ENCODE data around the gene CRIM1. TPM values are rescaled to one million over a fixed set of nuclear protein-coding genes. Genes with fewer than 3 reads are reported as not detected.
"Not testable (repeated sequence)": the region's sequence is repeated elsewhere in the genome, so short reads cannot be mapped to it uniquely, and the experiment has no call there.

The CRIM1 gene
- 15.7 TPM for polyA plus RNA-seq (ENCODE audit: insufficient read length)

GRCh38 chr2:36355151-36355889 lies at the start of gene CRIM1:
Gene CRIM1 (plus strand): TSS chr2:36355778. CDS start chr2:36356293, 515 bp downstream.
- peak; percentile 77 for DNase-seq (ENCODE audit: low read depth)

GRCh38 chr2:36307441-36307840 lies 48.1 kb upstream of the CRIM1 start:
- no peak for DNase-seq (ENCODE audit: low read depth)

- not testable (repeated sequence) for DNase-seq (ENCODE audit: low read depth)
Measured at GRCh38 chr2:36310444-36310843, 45.1 kb upstream of the CRIM1 start.

- no peak for DNase-seq (ENCODE audit: low read depth)
Measured at GRCh38 chr2:36318547-36318946, 37.0 kb upstream of the CRIM1 start.

- no peak for DNase-seq (ENCODE audit: low read depth)
Measured at GRCh38 chr2:36322108-36322507, 33.5 kb upstream of the CRIM1 start.

- DNase-seq (ENCODE audit: low read depth) = no peak
Measured at GRCh38 chr2:36326286-36326685, 29.3 kb upstream of the CRIM1 start.

GRCh38 chr2:36329251-36329650 lies 26.3 kb upstream of the CRIM1 start:
- no peak for DNase-seq (ENCODE audit: low read depth)

- DNase-seq (ENCODE audit: low read depth) = no peak
Measured at GRCh38 chr2:36329746-36330472, 25.7 kb upstream of the CRIM1 start.

GRCh38 chr2:36330473-36331395 lies 24.8 kb upstream of the CRIM1 start:
- DNase-seq (ENCODE audit: low read depth) = no peak

GRCh38 chr2:36333350-36334012 lies 22.1 kb upstream of the CRIM1 start:
- DNase-seq (ENCODE audit: low read depth) = no peak

GRCh38 chr2:36335597-36335996 lies 20.0 kb upstream of the CRIM1 start:
- DNase-seq (ENCODE audit: low read depth) = no peak

- DNase-seq (ENCODE audit: low read depth) = no peak
Measured at GRCh38 chr2:36336321-36336720, 19.3 kb upstream of the CRIM1 start.

- DNase-seq (ENCODE audit: low read depth) = no peak
Measured at GRCh38 chr2:36337354-36337753, 18.2 kb upstream of the CRIM1 start.

- no peak for DNase-seq (ENCODE audit: low read depth)
Measured at GRCh38 chr2:36338124-36338826, 17.3 kb upstream of the CRIM1 start.

GRCh38 chr2:36338827-36339145 lies 16.8 kb upstream of the CRIM1 start:
- DNase-seq (ENCODE audit: low read depth) = no peak

GRCh38 chr2:36339607-36340218 lies 15.9 kb upstream of the CRIM1 start:
- DNase-seq (ENCODE audit: low read depth) = no peak

- no peak for DNase-seq (ENCODE audit: low read depth)
Measured at GRCh38 chr2:36343606-36344005, 12.0 kb upstream of the CRIM1 start.

GRCh38 chr2:36348721-36349120 lies 6.9 kb upstream of the CRIM1 start:
- DNase-seq (ENCODE audit: low read depth) = no peak

- DNase-seq (ENCODE audit: low read depth) = no peak
Measured at GRCh38 chr2:36351291-36351690, 4.3 kb upstream of the CRIM1 start.

- no peak for DNase-seq (ENCODE audit: low read depth)
Measured at GRCh38 chr2:36351736-36352349, 3.7 kb upstream of the CRIM1 start.

All from forelimb muscle (tissue), 1 donor.